Measurements from ENCODE around the gene TBC1D22A.

DNA sequence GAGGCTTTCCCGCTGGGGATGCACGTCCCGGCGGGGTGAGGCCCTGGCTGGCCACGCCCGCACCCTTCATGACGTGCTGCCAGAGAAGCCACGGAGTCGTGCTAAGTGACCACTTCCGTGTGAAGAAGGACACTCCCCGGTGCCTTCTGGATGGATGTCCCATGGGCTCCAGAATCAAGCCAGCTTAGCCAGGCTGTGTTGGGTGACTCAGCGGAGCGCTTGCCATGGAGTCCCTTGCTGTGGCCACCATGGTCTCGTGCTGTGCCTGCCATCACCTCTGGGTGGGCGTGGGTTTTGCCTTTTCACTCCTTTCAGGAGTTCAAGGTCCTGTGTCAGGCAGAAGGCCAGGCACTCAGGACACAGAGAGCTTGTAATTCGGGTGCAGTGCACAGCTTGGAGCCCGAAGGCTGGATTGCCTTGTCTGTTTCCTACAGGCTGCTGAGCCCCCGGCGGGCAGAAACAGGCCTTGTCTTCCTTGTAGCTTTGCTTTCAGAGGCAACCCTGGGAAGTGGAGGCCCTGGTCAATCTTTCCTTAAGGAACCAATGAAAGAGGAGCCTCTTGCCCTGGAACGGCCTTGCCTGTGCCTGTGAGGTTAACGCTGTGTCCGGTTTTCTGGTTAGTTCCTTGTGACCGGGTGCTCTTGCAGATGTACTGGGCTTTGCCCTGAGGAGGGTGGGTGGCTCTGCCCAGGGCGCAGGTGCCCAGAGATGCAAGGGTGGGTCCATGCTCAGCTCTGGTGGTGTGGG lies 268.6 kb downstream of the TBC1D22A start:
- TF ChIP-seq, protein P1, sequence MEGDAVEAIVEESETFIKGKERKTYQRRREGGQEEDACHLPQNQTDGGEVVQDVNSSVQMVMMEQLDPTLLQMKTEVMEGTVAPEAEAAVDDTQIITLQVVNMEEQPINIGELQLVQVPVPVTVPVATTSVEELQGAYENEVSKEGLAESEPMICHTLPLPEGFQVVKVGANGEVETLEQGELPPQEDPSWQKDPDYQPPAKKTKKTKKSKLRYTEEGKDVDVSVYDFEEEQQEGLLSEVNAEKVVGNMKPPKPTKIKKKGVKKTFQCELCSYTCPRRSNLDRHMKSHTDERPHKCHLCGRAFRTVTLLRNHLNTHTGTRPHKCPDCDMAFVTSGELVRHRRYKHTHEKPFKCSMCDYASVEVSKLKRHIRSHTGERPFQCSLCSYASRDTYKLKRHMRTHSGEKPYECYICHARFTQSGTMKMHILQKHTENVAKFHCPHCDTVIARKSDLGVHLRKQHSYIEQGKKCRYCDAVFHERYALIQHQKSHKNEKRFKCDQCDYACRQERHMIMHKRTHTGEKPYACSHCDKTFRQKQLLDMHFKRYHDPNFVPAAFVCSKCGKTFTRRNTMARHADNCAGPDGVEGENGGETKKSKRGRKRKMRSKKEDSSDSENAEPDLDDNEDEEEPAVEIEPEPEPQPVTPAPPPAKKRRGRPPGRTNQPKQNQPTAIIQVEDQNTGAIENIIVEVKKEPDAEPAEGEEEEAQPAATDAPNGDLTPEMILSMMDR (conservative IDR thresholded peaks at IDR 0.05; ENCODE audit: low read depth in 2 of 2), result no peak
- TF ChIP-seq POLR2AphosphoS5 (IDR thresholded peaks at IDR 0.05; ENCODE audit: low read depth) (no peak), ZNF331 (CRISPR knock-in tag; IDR thresholded peaks at IDR 0.05; ENCODE audit: low read depth) (no peak), EZH2 (IDR thresholded peaks at IDR 0.05; ENCODE audit: low read depth, unreplicated experiment) (no peak), EZH2phosphoT487 (IDR thresholded peaks at IDR 0.05; ENCODE audit: unreplicated experiment) (no peak), CREB1 (CRISPR knock-in tag; IDR thresholded peaks at IDR 0.05; ENCODE audit: low read depth) (no peak), JUNB (IDR thresholded peaks at IDR 0.05; ENCODE audit: unreplicated experiment) (no peak), ZNF114 (CRISPR knock-in tag; IDR thresholded peaks at IDR 0.05) (no peak)
- TF ChIP-seq, protein P2, sequence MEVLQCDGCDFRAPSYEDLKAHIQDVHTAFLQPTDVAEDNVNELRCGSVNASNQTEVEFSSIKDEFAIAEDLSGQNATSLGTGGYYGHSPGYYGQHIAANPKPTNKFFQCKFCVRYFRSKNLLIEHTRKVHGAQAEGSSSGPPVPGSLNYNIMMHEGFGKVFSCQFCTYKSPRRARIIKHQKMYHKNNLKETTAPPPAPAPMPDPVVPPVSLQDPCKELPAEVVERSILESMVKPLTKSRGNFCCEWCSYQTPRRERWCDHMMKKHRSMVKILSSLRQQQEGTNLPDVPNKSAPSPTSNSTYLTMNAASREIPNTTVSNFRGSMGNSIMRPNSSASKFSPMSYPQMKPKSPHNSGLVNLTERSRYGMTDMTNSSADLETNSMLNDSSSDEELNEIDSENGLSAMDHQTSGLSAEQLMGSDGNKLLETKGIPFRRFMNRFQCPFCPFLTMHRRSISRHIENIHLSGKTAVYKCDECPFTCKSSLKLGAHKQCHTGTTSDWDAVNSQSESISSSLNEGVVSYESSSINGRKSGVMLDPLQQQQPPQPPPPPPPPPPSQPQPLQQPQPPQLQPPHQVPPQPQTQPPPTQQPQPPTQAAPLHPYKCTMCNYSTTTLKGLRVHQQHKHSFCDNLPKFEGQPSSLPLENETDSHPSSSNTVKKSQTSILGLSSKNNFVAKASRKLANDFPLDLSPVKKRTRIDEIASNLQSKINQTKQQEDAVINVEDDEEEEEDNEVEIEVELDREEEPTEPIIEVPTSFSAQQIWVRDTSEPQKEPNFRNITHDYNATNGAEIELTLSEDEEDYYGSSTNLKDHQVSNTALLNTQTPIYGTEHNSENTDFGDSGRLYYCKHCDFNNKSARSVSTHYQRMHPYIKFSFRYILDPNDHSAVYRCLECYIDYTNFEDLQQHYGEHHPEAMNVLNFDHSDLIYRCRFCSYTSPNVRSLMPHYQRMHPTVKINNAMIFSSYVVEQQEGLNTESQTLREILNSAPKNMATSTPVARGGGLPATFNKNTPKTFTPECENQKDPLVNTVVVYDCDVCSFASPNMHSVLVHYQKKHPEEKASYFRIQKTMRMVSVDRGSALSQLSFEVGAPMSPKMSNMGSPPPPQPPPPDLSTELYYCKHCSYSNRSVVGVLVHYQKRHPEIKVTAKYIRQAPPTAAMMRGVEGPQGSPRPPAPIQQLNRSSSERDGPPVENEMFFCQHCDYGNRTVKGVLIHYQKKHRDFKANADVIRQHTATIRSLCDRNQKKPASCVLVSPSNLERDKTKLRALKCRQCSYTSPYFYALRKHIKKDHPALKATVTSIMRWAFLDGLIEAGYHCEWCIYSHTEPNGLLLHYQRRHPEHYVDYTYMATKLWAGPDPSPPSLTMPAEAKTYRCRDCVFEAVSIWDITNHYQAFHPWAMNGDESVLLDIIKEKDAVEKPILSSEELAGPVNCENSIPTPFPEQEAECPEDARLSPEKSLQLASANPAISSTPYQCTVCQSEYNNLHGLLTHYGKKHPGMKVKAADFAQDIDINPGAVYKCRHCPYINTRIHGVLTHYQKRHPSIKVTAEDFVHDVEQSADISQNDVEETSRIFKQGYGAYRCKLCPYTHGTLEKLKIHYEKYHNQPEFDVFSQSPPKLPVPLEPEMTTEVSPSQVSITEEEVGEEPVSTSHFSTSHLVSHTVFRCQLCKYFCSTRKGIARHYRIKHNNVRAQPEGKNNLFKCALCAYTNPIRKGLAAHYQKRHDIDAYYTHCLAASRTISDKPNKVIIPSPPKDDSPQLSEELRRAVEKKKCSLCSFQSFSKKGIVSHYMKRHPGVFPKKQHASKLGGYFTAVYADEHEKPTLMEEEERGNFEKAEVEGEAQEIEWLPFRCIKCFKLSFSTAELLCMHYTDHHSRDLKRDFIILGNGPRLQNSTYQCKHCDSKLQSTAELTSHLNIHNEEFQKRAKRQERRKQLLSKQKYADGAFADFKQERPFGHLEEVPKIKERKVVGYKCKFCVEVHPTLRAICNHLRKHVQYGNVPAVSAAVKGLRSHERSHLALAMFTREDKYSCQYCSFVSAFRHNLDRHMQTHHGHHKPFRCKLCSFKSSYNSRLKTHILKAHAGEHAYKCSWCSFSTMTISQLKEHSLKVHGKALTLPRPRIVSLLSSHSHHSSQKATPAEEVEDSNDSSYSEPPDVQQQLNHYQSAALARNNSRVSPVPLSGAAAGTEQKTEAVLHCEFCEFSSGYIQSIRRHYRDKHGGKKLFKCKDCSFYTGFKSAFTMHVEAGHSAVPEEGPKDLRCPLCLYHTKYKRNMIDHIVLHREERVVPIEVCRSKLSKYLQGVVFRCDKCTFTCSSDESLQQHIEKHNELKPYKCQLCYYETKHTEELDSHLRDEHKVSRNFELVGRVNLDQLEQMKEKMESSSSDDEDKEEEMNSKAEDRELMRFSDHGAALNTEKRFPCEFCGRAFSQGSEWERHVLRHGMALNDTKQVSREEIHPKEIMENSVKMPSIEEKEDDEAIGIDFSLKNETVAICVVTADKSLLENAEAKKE (CRISPR knock-in tag; IDR thresholded peaks at IDR 0.05), result no peak
- TF ChIP-seq, protein P3, sequence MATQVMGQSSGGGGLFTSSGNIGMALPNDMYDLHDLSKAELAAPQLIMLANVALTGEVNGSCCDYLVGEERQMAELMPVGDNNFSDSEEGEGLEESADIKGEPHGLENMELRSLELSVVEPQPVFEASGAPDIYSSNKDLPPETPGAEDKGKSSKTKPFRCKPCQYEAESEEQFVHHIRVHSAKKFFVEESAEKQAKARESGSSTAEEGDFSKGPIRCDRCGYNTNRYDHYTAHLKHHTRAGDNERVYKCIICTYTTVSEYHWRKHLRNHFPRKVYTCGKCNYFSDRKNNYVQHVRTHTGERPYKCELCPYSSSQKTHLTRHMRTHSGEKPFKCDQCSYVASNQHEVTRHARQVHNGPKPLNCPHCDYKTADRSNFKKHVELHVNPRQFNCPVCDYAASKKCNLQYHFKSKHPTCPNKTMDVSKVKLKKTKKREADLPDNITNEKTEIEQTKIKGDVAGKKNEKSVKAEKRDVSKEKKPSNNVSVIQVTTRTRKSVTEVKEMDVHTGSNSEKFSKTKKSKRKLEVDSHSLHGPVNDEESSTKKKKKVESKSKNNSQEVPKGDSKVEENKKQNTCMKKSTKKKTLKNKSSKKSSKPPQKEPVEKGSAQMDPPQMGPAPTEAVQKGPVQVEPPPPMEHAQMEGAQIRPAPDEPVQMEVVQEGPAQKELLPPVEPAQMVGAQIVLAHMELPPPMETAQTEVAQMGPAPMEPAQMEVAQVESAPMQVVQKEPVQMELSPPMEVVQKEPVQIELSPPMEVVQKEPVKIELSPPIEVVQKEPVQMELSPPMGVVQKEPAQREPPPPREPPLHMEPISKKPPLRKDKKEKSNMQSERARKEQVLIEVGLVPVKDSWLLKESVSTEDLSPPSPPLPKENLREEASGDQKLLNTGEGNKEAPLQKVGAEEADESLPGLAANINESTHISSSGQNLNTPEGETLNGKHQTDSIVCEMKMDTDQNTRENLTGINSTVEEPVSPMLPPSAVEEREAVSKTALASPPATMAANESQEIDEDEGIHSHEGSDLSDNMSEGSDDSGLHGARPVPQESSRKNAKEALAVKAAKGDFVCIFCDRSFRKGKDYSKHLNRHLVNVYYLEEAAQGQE (IDR thresholded peaks at IDR 0.05; ENCODE audit: unreplicated experiment), result no peak
- TF ChIP-seq, protein P4, sequence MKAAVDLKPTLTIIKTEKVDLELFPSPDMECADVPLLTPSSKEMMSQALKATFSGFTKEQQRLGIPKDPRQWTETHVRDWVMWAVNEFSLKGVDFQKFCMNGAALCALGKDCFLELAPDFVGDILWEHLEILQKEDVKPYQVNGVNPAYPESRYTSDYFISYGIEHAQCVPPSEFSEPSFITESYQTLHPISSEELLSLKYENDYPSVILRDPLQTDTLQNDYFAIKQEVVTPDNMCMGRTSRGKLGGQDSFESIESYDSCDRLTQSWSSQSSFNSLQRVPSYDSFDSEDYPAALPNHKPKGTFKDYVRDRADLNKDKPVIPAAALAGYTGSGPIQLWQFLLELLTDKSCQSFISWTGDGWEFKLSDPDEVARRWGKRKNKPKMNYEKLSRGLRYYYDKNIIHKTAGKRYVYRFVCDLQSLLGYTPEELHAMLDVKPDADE (IDR thresholded peaks at IDR 0.05), result no peak
